Measurements from ENCODE around the gene LEKR1.

GRCh38 chr3:157074981-157075380, 248.8 kb downstream of the LEKR1 start:
- TF ChIP-seq CTCF (IDR thresholded peaks at IDR 0.05) (no peak), EZH2 (IDR thresholded peaks at IDR 0.05; ENCODE audit: borderline replicate concordance, insufficient read depth, low read depth, low read length, poor library complexity, severe bottlenecking) (no peak)
